ENCODE data around the gene TBC1D3B. TPM values are rescaled to one million over a fixed set of nuclear protein-coding genes. Genes with fewer than 3 reads are reported as not detected.
"Not testable (repeated sequence)": the region's sequence is repeated elsewhere in the genome, so short reads cannot be mapped to it uniquely, and the experiment has no call there.

The TBC1D3B gene
- total RNA-seq, 2 donors from 2014 or later = not detected

- peaks cover 0 to 9% of the 10 kb centered on the region in 2 donors for H3K4me1 ChIP-seq
- TF ChIP-seq CTCF (IDR thresholded peaks at IDR 0.05) = no peak
- no peak for DNase-seq (ENCODE audit: low spot score)
- no peak overlapping the region for H3K4me3 ChIP-seq
- no peak overlapping the region for H3K27ac ChIP-seq
- no peaks in the 10 kb centered on the region for H3K9me3 ChIP-seq
- no peaks in the 10 kb centered on the region for H3K27me3 ChIP-seq
- no peaks in the 10 kb centered on the region for H3K36me3 ChIP-seq
Observed at GRCh38 chr17:36197387-36197703, 20.9 kb upstream of the TBC1D3B start.

- TF ChIP-seq CTCF (IDR thresholded peaks at IDR 0.05) = no peak
- Histone ChIP-seq H3K36me3 (no peaks in the 10 kb centered on the region), H3K4me1 (peaks cover 0 to 9% of the 10 kb centered on the region in 2 donors), H3K27ac (no peak overlapping the region), H3K27me3 (no peaks in the 10 kb centered on the region), H3K4me3 (no peak overlapping the region), H3K9me3 (no peaks in the 10 kb centered on the region)
- DNase-seq (ENCODE audit: low spot score) = no peak
Observed at GRCh38 chr17:36196131-36196486, 19.7 kb upstream of the TBC1D3B start.

GRCh38 chr17:36195434-36196130, 19.1 kb upstream of the TBC1D3B start:
- H3K36me3 ChIP-seq = no peaks in the 10 kb centered on the region
- no peak overlapping the region for H3K27ac ChIP-seq
- H3K9me3 ChIP-seq = no peaks in the 10 kb centered on the region
- no peaks in the 10 kb centered on the region for H3K27me3 ChIP-seq
- no peak overlapping the region for H3K4me3 ChIP-seq
- peaks cover 0 to 9% of the 10 kb centered on the region in 2 donors for H3K4me1 ChIP-seq
- DNase-seq (ENCODE audit: low spot score) = no peak
- TF ChIP-seq CTCF (IDR thresholded peaks at IDR 0.05) = no peak

- H3K27ac ChIP-seq; DNase-seq (ENCODE audit: low spot score); H3K27me3 ChIP-seq; H3K4me3 ChIP-seq; H3K36me3 ChIP-seq; H3K4me1 ChIP-seq; H3K9me3 ChIP-seq: not testable (repeated sequence)
Observed at GRCh38 chr17:36194832-36195433, 18.5 kb upstream of the TBC1D3B start.

GRCh38 chr17:36194147-36194831, 17.9 kb upstream of the TBC1D3B start:
- not testable (repeated sequence) for H3K36me3 ChIP-seq; H3K9me3 ChIP-seq; DNase-seq (ENCODE audit: low spot score); H3K4me3 ChIP-seq; H3K27me3 ChIP-seq; H3K27ac ChIP-seq; H3K4me1 ChIP-seq

GRCh38 chr17:36193216-36193775, 16.9 kb upstream of the TBC1D3B start:
- Histone ChIP-seq H3K4me3 (no peak overlapping the region), H3K27ac (no peak overlapping the region), H3K27me3 (no peaks in the 10 kb centered on the region), H3K9me3 (no peaks in the 10 kb centered on the region), H3K36me3 (no peaks in the 10 kb centered on the region), H3K4me1 (no peaks in the 10 kb centered on the region)
- no peak for TF ChIP-seq CTCF (IDR thresholded peaks at IDR 0.05)
- DNase-seq (ENCODE audit: low spot score) = no peak

GRCh38 chr17:36190549-36191330, 14.3 kb upstream of the TBC1D3B start:
- not testable (repeated sequence) for H3K27ac ChIP-seq; H3K9me3 ChIP-seq; H3K36me3 ChIP-seq; DNase-seq (ENCODE audit: low spot score); H3K27me3 ChIP-seq; H3K4me3 ChIP-seq; H3K4me1 ChIP-seq

GRCh38 chr17:36189993-36190392, 13.6 kb upstream of the TBC1D3B start:
- H3K27me3 ChIP-seq; H3K36me3 ChIP-seq; H3K27ac ChIP-seq; DNase-seq (ENCODE audit: low spot score); H3K9me3 ChIP-seq; H3K4me1 ChIP-seq; H3K4me3 ChIP-seq: not testable (repeated sequence)

All from right atrium auricular region (tissue), 2 donors.